ENCODE data around the gene ANAPC2.

ANAPC2 gene

GRCh38 chr9:137182836-137183235 lies 5.5 kb downstream of the ANAPC2 start:
- in situ Hi-C loops (cut with HindIII; ENCODE audit: low pct_ligation_motif_present, low pct_unique_long_range_greater_than_20kb, low sequenced_read_pairs) = no loop called here
- DNase-seq = no peak

GRCh38 chr9:137181680-137182079 lies 6.7 kb downstream of the ANAPC2 start:
- no peak for DNase-seq
- in situ Hi-C loops (cut with HindIII; ENCODE audit: low pct_ligation_motif_present, low pct_unique_long_range_greater_than_20kb, low sequenced_read_pairs) = no loop called here

GRCh38 chr9:137180491-137180890 lies 7.9 kb downstream of the ANAPC2 start:
- in situ Hi-C loops (cut with HindIII; ENCODE audit: low pct_ligation_motif_present, low pct_unique_long_range_greater_than_20kb, low sequenced_read_pairs) = no loop called here
- DNase-seq = no peak

GRCh38 chr9:137179761-137180160 lies 8.6 kb downstream of the ANAPC2 start:
- in situ Hi-C loops (cut with HindIII; ENCODE audit: low pct_ligation_motif_present, low pct_unique_long_range_greater_than_20kb, low sequenced_read_pairs) = no loop called here
- no peak for DNase-seq

GRCh38 chr9:137178939-137179630 lies 9.3 kb downstream of the ANAPC2 start:
- in situ Hi-C loops (cut with HindIII; ENCODE audit: low pct_ligation_motif_present, low pct_unique_long_range_greater_than_20kb, low sequenced_read_pairs) = no loop called here
- DNase-seq = no peak

GRCh38 chr9:137178201-137178938 lies 10.0 kb downstream of the ANAPC2 start:
- in situ Hi-C loops (cut with HindIII; ENCODE audit: low pct_ligation_motif_present, low pct_unique_long_range_greater_than_20kb, low sequenced_read_pairs) = no loop called here
- no peak for DNase-seq

GRCh38 chr9:137176302-137177182 lies 11.8 kb downstream of the ANAPC2 start:
- peak; percentile 54 for DNase-seq
- in situ Hi-C loops (cut with HindIII; ENCODE audit: low pct_ligation_motif_present, low pct_unique_long_range_greater_than_20kb, low sequenced_read_pairs) = no loop called here

- no peak for DNase-seq
- in situ Hi-C loops (cut with HindIII; ENCODE audit: low pct_ligation_motif_present, low pct_unique_long_range_greater_than_20kb, low sequenced_read_pairs) = no loop called here
These were observed 12.9 kb downstream of the ANAPC2 start for GRCh38 chr9:137175345-137175961.

- in situ Hi-C loops (cut with HindIII; ENCODE audit: low pct_ligation_motif_present, low pct_unique_long_range_greater_than_20kb, low sequenced_read_pairs) = no loop called here
- no peak for DNase-seq
These were observed 13.6 kb downstream of the ANAPC2 start for GRCh38 chr9:137174722-137175293.

GRCh38 chr9:137173796-137174664 lies 14.3 kb downstream of the ANAPC2 start:
- in situ Hi-C loops (cut with HindIII; ENCODE audit: low pct_ligation_motif_present, low pct_unique_long_range_greater_than_20kb, low sequenced_read_pairs) = no loop called here
- no peak for DNase-seq

GRCh38 chr9:137172901-137173795 lies 15.2 kb downstream of the ANAPC2 start:
- no peak for DNase-seq
- in situ Hi-C loops (cut with HindIII; ENCODE audit: low pct_ligation_motif_present, low pct_unique_long_range_greater_than_20kb, low sequenced_read_pairs) = no loop called here

- in situ Hi-C loops (cut with HindIII; ENCODE audit: low pct_ligation_motif_present, low pct_unique_long_range_greater_than_20kb, low sequenced_read_pairs) = no loop called here
- DNase-seq = no peak
These were observed 17.0 kb downstream of the ANAPC2 start for GRCh38 chr9:137171149-137171900.

GRCh38 chr9:137170486-137171148 lies 17.7 kb downstream of the ANAPC2 start:
- no peak for DNase-seq
- in situ Hi-C loops (cut with HindIII; ENCODE audit: low pct_ligation_motif_present, low pct_unique_long_range_greater_than_20kb, low sequenced_read_pairs) = no loop called here

GRCh38 chr9:137169896-137170358 lies 18.4 kb downstream of the ANAPC2 start, which contains the start of gene LRRC26:
Gene LRRC26, minus strand, starts transcription at chr9:137170051. Its CDS starts 108 bp downstream, at chr9:137169943.
- in situ Hi-C loops (cut with HindIII; ENCODE audit: low pct_ligation_motif_present, low pct_unique_long_range_greater_than_20kb, low sequenced_read_pairs) = no loop called here
- DNase-seq = no peak

All from ACHN (cell line).